ENCODE results near the gene SMCO2. TPM values are rescaled to one million over a fixed set of nuclear protein-coding genes. Genes with fewer than 3 reads are reported as not detected.

Gene SMCO2
- total RNA-seq, 4 donors from 2014 or later: 1.4 to 3.8 (median 1.5) TPM; not detected in 1

- Histone ChIP-seq H3K36me3 (no peaks in the 10 kb centered on the region), H3K27me3 (no peaks in the 10 kb centered on the region), H3K27ac (no peak overlapping the region), H3K4me3 (no peak overlapping the region), H3K9me3 (no peaks in the 10 kb centered on the region), H3K4me1 (peaks cover 0 to 9% (median 0%) of the 10 kb centered on the region in 3 donors)
- intact Hi-C loops (cut with DNase I): loop anchor here (10.0 kb wide), 1 partner anchor 78 kb away; no protein-coding TSS in a partner anchor
- WGBS, 2 donors: 86 to 92% methylated on average over 1 of the region's 1 CpG
- TF ChIP-seq, protein P1, sequence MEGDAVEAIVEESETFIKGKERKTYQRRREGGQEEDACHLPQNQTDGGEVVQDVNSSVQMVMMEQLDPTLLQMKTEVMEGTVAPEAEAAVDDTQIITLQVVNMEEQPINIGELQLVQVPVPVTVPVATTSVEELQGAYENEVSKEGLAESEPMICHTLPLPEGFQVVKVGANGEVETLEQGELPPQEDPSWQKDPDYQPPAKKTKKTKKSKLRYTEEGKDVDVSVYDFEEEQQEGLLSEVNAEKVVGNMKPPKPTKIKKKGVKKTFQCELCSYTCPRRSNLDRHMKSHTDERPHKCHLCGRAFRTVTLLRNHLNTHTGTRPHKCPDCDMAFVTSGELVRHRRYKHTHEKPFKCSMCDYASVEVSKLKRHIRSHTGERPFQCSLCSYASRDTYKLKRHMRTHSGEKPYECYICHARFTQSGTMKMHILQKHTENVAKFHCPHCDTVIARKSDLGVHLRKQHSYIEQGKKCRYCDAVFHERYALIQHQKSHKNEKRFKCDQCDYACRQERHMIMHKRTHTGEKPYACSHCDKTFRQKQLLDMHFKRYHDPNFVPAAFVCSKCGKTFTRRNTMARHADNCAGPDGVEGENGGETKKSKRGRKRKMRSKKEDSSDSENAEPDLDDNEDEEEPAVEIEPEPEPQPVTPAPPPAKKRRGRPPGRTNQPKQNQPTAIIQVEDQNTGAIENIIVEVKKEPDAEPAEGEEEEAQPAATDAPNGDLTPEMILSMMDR (IDR thresholded peaks at IDR 0.05): no peak
- TF ChIP-seq POLR2A (IDR thresholded peaks at IDR 0.05): no peak
- no peak for DNase-seq
Measured at GRCh38 chr12:27436768-27437167, 9.8 kb upstream of the SMCO2 start.

GRCh38 chr12:27437839-27438238 is 8.7 kb upstream of the SMCO2 start:
- WGBS, 2 donors: 84 to 87% methylated on average over 2 of the region's 2 CpGs
- no peak for TF ChIP-seq POLR2A (IDR thresholded peaks at IDR 0.05)
- TF ChIP-seq, protein P1 (IDR thresholded peaks at IDR 0.05): no peak
- no peaks in the 10 kb centered on the region for H3K27me3 ChIP-seq
- peaks cover 0 to 9% (median 0%) of the 10 kb centered on the region in 3 donors for H3K4me1 ChIP-seq
- H3K36me3 ChIP-seq: no peaks in the 10 kb centered on the region
- no peak overlapping the region for H3K27ac ChIP-seq
- no peak overlapping the region for H3K4me3 ChIP-seq
- intact Hi-C loops (cut with DNase I): loop anchor here (10.0 kb wide), 1 partner anchor 77 kb away; no protein-coding TSS in a partner anchor
- H3K9me3 ChIP-seq: no peaks in the 10 kb centered on the region
- DNase-seq: no peak

- Histone ChIP-seq H3K36me3 (no peaks in the 10 kb centered on the region), H3K27ac (no peak overlapping the region), H3K27me3 (no peaks in the 10 kb centered on the region), H3K4me3 (no peak overlapping the region), H3K9me3 (peaks cover 0 to 8% (median 0%) of the 10 kb centered on the region in 3 donors), H3K4me1 (no peaks in the 10 kb centered on the region)
- no peak for TF ChIP-seq POLR2A (IDR thresholded peaks at IDR 0.05)
- TF ChIP-seq, protein P1 (IDR thresholded peaks at IDR 0.05): no peak
- no peak for DNase-seq
- intact Hi-C loops (cut with DNase I): no loop called here
- 92 to 96% methylated on average over 8 of the region's 8 CpGs for WGBS, 2 donors
Measured at GRCh38 chr12:27447761-27448160, 1.2 kb downstream of the SMCO2 start.

GRCh38 chr12:27449026-27449425 is 2.5 kb downstream of the SMCO2 start:
- Histone ChIP-seq H3K27me3 (no peaks in the 10 kb centered on the region), H3K36me3 (no peaks in the 10 kb centered on the region), H3K4me3 (no peak overlapping the region), H3K27ac (no peak overlapping the region), H3K4me1 (no peaks in the 10 kb centered on the region), H3K9me3 (peaks cover 0 to 8% (median 0%) of the 10 kb centered on the region in 3 donors)
- no peak for DNase-seq
- intact Hi-C loops (cut with DNase I): no loop called here
- WGBS, 2 donors: 67 to 87% methylated on average over 6 of the region's 6 CpGs
- no peak for TF ChIP-seq POLR2A (IDR thresholded peaks at IDR 0.05)
- TF ChIP-seq, protein P1 (IDR thresholded peaks at IDR 0.05): no peak

DNA sequence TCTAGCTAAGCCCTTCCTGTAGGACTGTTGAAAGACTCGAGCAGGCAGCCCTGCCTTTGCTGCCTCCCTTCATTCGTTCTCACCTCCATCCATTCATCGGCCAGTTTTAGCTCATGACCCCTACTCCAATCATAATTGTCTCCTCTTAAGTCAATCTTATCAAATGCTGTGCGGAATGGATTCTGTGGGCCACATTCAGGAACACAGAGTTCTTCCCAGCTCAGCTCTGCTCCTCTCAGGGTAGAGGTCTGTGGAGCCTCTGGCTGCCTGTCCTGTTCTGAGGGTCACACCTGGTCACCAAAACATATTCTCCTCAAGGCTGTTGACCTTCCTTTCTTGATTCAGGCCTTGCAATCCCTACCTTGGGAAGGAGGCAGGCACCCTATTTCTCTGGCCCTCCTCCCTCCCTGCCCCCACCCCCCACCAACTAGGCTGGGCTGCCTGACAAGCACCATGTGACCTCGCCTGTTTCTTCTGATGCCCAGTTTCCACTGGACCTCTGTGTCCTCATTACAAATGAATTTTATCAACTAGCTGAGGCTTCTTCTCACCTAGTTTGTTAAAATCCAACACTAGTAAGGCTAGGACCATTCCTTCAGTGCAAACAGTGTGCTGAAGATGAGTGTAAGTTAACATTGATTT is 3.5 kb downstream of the SMCO2 start:
- Histone ChIP-seq H3K27me3 (no peaks in the 10 kb centered on the region), H3K9me3 (peaks cover 0 to 8% (median 0%) of the 10 kb centered on the region in 3 donors), H3K4me3 (no peak overlapping the region), H3K36me3 (no peaks in the 10 kb centered on the region), H3K27ac (no peak overlapping the region), H3K4me1 (no peaks in the 10 kb centered on the region)
- intact Hi-C loops (cut with DNase I): no loop called here
- no peak for TF ChIP-seq POLR2A (IDR thresholded peaks at IDR 0.05)
- TF ChIP-seq, protein P1 (IDR thresholded peaks at IDR 0.05): no peak
- WGBS, 2 donors: 88 to 94% methylated on average over 5 of the region's 5 CpGs
- DNase-seq: no peak

Measured in esophagus squamous epithelium (tissue), 5 donors.